Ishikawa (cell line): ENCODE measurements around the gene NEK11.

Experiments
- CEBPB ChIP-seq: IDR thresholded peaks from 2 replicates; pipeline ENCODE4 v1.6.1; 2012
- CREB1 ChIP-seq: IDR thresholded peaks from 2 replicates; pipeline ENCODE4 v1.6.1; 2012; ENCODE audit warnings: low read depth
- EP300 ChIP-seq: IDR thresholded peaks from 2 replicates; pipeline ENCODE4 v1.6.1; 2012; ENCODE audit warnings: borderline replicate concordance
- TAF1 ChIP-seq: IDR thresholded peaks from 2 replicates; pipeline ENCODE4 v1.6.1; 2012; ENCODE audit warnings: low read depth, mild to moderate bottlenecking
- YY1 ChIP-seq: IDR thresholded peaks from 2 replicates; pipeline ENCODE4 v1.6.1; 2012; ENCODE audit warnings: low read depth
- TF ChIP-seq, protein P1 (sequence below): IDR thresholded peaks from 2 replicates; pipeline ENCODE4 v1.6.1; 2012

GRCh38 chr3:131178710-131179375 is 152.2 kb downstream of the NEK11 start:
- TF ChIP-seq TAF1 (no peak), CEBPB (no peak), CREB1 (no peak), YY1 (no peak), EP300 (no peak)
- TF ChIP-seq, protein P1, sequence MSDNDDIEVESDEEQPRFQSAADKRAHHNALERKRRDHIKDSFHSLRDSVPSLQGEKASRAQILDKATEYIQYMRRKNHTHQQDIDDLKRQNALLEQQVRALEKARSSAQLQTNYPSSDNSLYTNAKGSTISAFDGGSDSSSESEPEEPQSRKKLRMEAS: no peak
